HG02588 (cell line): ENCODE measurements around the gene FICD.
"Not testable (repeated sequence)": the region's sequence is repeated elsewhere in the genome, so short reads cannot be mapped to it uniquely, and the experiment has no call there.

Experiments
- ATAC-seq: cut with Tn5 transposase; IDR thresholded peaks from one replicate; pipeline ENCODE4 v1.9.1; 2021; ENCODE audit warnings: mild to moderate bottlenecking, moderate library complexity; ENCODE audit not compliant: unreplicated experiment

The FICD gene

GRCh38 chr12:108531929-108532848 lies 17.1 kb downstream of the FICD start:
- ATAC-seq = no peak

- ATAC-seq = no peak
Measured at GRCh38 chr12:108538146-108538545, 23.1 kb downstream of the FICD start.

- ATAC-seq = no peak
Measured at GRCh38 chr12:108538616-108539195, 23.6 kb downstream of the FICD start.

GRCh38 chr12:108542320-108542719 lies 27.2 kb downstream of the FICD start:
- ATAC-seq = no peak

GRCh38 chr12:108543652-108544051 lies 28.6 kb downstream of the FICD start:
- ATAC-seq = no peak

GRCh38 chr12:108547686-108548085 lies 32.6 kb downstream of the FICD start:
- no peak for ATAC-seq

GRCh38 chr12:108548954-108549521 lies 34.0 kb downstream of the FICD start:
- ATAC-seq = no peak

- no peak for ATAC-seq
Measured at GRCh38 chr12:108551535-108551934, 36.5 kb downstream of the FICD start.

GRCh38 chr12:108553799-108554198 lies 38.7 kb downstream of the FICD start:
- ATAC-seq = no peak

- not testable (repeated sequence) for ATAC-seq
Measured at GRCh38 chr12:108555383-108555782, 40.3 kb downstream of the FICD start.

GRCh38 chr12:108559007-108559655 lies 44.1 kb downstream of the FICD start:
- ATAC-seq = no peak

GRCh38 chr12:108559748-108560147 lies 44.7 kb downstream of the FICD start:
- ATAC-seq = no peak

- no peak for ATAC-seq
Measured at GRCh38 chr12:108560321-108560721, 45.2 kb downstream of the FICD start.

GRCh38 chr12:108560752-108561719 lies 46.0 kb downstream of the FICD start, which contains the start of gene SART3:
SART3 (minus strand) TSS chr12:108561173; CDS start chr12:108561154, 19 bp downstream.
- peak; percentile 33 for ATAC-seq

GRCh38 chr12:108561852-108562347 lies 46.8 kb downstream of the FICD start:
- ATAC-seq = no peak

- ATAC-seq = peak; percentile 61
Measured at GRCh38 chr12:108562348-108563135, 47.5 kb downstream of the FICD start, which contains the start of gene ISCU. ISCU (plus strand) TSS chr12:108562596; CDS start chr12:108562623, 27 bp downstream.

GRCh38 chr12:108563136-108563803 lies 48.2 kb downstream of the FICD start:
- ATAC-seq = peak; percentile 31

- no peak for ATAC-seq
Measured at GRCh38 chr12:108563804-108564151, 48.7 kb downstream of the FICD start.

- ATAC-seq = no peak
Measured at GRCh38 chr12:108564724-108565123, 49.6 kb downstream of the FICD start.
